OCI-LY1 (cell line): ENCODE measurements around the gene OR2T3.
"Not testable (repeated sequence)": the region's sequence is repeated elsewhere in the genome, so short reads cannot be mapped to it uniquely, and the experiment has no call there.

ENCODE experiments used
- EZH2 ChIP-seq: fragments of 200-600 bp; sonication (generic), shearing (Covaris generic); IDR thresholded peaks from 2 replicates; pipeline ENCODE4 v1.8.0; 2017; ENCODE audit warnings: borderline replicate concordance, mixed run types, mild to moderate bottlenecking, antibody characterized with exemption, low read length, moderate library complexity, mixed read lengths
- TF ChIP-seq, protein P1 (sequence below): fragments of 200-600 bp; sonication (generic), shearing (Covaris generic); IDR thresholded peaks from 2 replicates; pipeline ENCODE4 v1.5.1; 2017; ENCODE audit warnings: mild to moderate bottlenecking, antibody characterized with exemption, low read length, moderate library complexity, mixed read lengths

DNA sequence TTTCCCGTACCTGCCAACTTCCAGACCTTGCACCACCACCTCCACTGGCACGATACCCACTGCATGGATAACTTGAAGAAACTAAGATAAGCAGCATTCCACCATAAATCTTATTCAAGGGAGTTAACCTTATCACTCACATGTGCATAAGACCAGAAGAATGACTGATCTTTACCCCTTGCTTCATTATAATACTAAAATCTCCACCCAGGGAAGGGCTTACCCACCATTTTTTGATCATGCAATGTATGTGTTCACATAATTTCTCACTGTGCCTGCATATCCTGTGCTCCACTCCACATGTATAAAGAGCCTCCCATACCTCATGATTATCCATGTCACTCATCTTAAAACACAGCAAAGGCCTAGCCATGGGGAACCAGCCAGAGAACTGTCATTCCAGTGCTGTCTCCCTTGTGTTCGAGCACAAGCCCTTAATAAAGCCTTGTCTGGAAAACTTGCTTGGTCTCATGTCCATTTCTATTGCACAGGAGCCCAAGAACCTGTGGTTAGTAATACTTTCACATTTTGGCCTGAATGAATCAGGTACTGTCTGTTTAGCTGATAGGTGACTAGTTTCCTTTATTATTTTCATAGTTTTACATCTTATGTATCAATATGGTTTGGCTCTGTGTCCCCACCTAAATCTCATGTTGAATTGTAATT, 45.5 kb upstream of the OR2T3 start:
- TF ChIP-seq, protein P1, sequence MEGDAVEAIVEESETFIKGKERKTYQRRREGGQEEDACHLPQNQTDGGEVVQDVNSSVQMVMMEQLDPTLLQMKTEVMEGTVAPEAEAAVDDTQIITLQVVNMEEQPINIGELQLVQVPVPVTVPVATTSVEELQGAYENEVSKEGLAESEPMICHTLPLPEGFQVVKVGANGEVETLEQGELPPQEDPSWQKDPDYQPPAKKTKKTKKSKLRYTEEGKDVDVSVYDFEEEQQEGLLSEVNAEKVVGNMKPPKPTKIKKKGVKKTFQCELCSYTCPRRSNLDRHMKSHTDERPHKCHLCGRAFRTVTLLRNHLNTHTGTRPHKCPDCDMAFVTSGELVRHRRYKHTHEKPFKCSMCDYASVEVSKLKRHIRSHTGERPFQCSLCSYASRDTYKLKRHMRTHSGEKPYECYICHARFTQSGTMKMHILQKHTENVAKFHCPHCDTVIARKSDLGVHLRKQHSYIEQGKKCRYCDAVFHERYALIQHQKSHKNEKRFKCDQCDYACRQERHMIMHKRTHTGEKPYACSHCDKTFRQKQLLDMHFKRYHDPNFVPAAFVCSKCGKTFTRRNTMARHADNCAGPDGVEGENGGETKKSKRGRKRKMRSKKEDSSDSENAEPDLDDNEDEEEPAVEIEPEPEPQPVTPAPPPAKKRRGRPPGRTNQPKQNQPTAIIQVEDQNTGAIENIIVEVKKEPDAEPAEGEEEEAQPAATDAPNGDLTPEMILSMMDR = not testable (repeated sequence)
- not testable (repeated sequence) for TF ChIP-seq EZH2
